ENCODE results near the gene TBC1D22B. TPM values are rescaled to one million over a fixed set of nuclear protein-coding genes. Genes with fewer than 3 reads are reported as not detected.
A peak's percentile ranks its signal among the peaks of the same experiment; 100 is the strongest.
"Not testable (repeated sequence)": the region's sequence is repeated elsewhere in the genome, so short reads cannot be mapped to it uniquely, and the experiment has no call there.

TBC1D22B gene
- total RNA-seq, 2 experiments from 2014 or later, result 12.1 to 12.3 TPM

DNA sequence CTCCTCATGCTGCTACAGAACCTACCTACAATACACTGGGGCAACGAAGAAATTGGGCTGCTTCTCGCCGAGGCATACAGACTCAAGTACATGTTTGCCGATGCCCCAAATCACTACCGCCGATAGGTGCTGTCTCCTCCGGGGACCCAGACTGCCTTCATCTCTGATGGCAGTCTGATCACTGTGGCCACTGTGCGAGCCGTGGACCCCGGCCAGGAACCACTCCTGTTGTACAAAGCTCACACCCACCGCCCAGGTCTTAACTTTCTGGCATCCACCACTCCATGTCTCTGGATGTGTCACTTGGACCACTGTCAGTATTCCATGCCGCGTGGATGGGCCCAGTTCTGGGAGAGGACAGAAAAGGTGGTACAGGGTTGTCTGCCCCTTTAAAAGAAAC lies 73.5 kb downstream of the TBC1D22B start:
- CTCF ChIA-PET, result no interaction called here

GRCh38 chr6:37332894-37333293 lies 75.3 kb downstream of the TBC1D22B start:
- Mint-ChIP-seq H3K9me3 (no peaks in the 10 kb centered on the region), H3K4me1 (ENCODE audit: low read depth) (peaks cover 3% of the 10 kb centered on the region), H3K36me3 (ENCODE audit: low read depth) (peaks cover 7% of the 10 kb centered on the region), H3K4me3 (no peak overlapping the region), H3K27ac (peak overlapping the region; percentile 5), H3K27me3 (no peaks in the 10 kb centered on the region)
- POLR2A ChIA-PET, result interaction anchor here (0.6 kb wide), 1 partner anchor 1540 kb away, joined by 3 read pairs; no protein-coding TSS in a partner anchor
- ATAC-seq, result peak; percentile 42
- DNase-seq, result no peak
- intact Hi-C loops (cut with micrococcal nuclease), result no loop called here
- CTCF ChIA-PET, result interaction anchor here (1.2 kb wide), 1 partner anchor 8 kb away, joined by 6 read pairs; no protein-coding TSS in a partner anchor
- TF ChIP-seq, protein P1, sequence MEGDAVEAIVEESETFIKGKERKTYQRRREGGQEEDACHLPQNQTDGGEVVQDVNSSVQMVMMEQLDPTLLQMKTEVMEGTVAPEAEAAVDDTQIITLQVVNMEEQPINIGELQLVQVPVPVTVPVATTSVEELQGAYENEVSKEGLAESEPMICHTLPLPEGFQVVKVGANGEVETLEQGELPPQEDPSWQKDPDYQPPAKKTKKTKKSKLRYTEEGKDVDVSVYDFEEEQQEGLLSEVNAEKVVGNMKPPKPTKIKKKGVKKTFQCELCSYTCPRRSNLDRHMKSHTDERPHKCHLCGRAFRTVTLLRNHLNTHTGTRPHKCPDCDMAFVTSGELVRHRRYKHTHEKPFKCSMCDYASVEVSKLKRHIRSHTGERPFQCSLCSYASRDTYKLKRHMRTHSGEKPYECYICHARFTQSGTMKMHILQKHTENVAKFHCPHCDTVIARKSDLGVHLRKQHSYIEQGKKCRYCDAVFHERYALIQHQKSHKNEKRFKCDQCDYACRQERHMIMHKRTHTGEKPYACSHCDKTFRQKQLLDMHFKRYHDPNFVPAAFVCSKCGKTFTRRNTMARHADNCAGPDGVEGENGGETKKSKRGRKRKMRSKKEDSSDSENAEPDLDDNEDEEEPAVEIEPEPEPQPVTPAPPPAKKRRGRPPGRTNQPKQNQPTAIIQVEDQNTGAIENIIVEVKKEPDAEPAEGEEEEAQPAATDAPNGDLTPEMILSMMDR (IDR thresholded peaks at IDR 0.05), result no peak

More for the DNA sequence above, 73.5 kb downstream of the TBC1D22B start:
- Mint-ChIP-seq H3K9me3 (no peaks in the 10 kb centered on the region), H3K27ac (no peak overlapping the region), H3K4me1 (ENCODE audit: low read depth) (peaks cover 3% of the 10 kb centered on the region), H3K27me3 (no peaks in the 10 kb centered on the region), H3K4me3 (no peak overlapping the region), H3K36me3 (ENCODE audit: low read depth) (peaks cover 7% of the 10 kb centered on the region)
- intact Hi-C loops (cut with micrococcal nuclease), result no loop called here
- DNase-seq (no peak), ATAC-seq (no peak)
- TF ChIP-seq, protein P1 (IDR thresholded peaks at IDR 0.05), result no peak
- POLR2A ChIA-PET, result no interaction called here

DNA sequence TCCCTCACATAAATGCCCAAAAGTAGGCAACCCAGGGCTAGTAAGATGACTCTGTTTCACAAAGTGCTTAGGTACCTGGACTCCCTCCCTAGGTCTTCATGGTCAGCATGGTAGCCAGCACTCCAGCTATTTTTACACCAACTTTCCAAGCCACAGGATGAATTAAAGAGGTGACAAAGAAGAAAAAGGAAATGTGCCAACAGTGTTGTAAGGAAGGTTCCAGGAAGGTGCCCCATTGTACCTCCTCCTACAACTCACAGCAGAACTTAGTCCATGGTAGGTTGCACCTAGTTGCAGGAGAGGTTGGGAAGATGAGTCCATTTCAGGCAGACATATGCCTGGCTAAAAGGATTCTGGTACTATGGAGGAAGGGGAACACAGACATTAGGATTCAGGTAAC lies 76.5 kb downstream of the TBC1D22B start:
- no peak for DNase-seq
- H3K27ac Mint-ChIP-seq, result no peak overlapping the region
- peaks cover 3% of the 10 kb centered on the region for H3K4me1 Mint-ChIP-seq (ENCODE audit: low read depth)
- no peaks in the 10 kb centered on the region for H3K9me3 Mint-ChIP-seq
- no peaks in the 10 kb centered on the region for H3K27me3 Mint-ChIP-seq
- no peak for ATAC-seq
- intact Hi-C loops (cut with micrococcal nuclease), result no loop called here
- H3K36me3 Mint-ChIP-seq (ENCODE audit: low read depth), result peaks cover 8% of the 10 kb centered on the region
- no peak overlapping the region for H3K4me3 Mint-ChIP-seq
- ChIA-PET CTCF (interaction anchor here (1.2 kb wide), 1 partner anchor 9 kb away, joined by 6 read pairs; no protein-coding TSS in a partner anchor), POLR2A (no interaction called here)
- TF ChIP-seq, protein P1 (IDR thresholded peaks at IDR 0.05), result no peak

- H3K9me3 Mint-ChIP-seq; DNase-seq; ATAC-seq; H3K27ac Mint-ChIP-seq; H3K36me3 Mint-ChIP-seq (ENCODE audit: low read depth); POLR2A ChIA-PET; H3K27me3 Mint-ChIP-seq; H3K4me1 Mint-ChIP-seq (ENCODE audit: low read depth); H3K4me3 Mint-ChIP-seq; intact Hi-C loops (cut with micrococcal nuclease): not testable (repeated sequence)
- CTCF ChIA-PET, result interaction anchor here (2.6 kb wide), 1 partner anchor 13 kb away, joined by 11 read pairs; no protein-coding TSS in a partner anchor
Measured at GRCh38 chr6:37338317-37338716, 80.7 kb downstream of the TBC1D22B start.

DNA sequence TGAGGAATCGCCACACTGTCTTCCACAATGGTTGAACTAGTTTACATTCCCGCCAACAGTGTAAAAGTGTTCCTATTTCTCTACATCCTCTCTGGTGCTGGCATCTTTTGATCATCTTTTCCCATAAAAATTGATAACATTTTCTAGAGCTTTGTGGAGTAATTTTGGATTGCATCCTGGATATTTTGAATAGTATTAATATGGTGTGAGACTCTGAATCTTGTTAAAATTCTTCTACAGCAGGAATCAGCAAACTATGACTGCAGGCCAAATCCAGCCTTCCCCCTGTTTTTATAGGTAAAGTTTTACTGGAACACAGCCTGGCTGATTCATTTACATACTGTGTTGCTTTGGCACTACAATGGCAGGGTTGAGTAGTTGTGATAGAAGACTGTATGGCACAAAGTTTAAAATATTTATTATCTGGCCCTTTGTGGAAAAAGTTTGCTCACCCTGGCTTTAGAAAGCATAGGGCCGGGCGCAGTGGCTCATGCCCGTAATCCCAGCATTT lies 81.2 kb downstream of the TBC1D22B start:
- TF ChIP-seq, protein P1 (IDR thresholded peaks at IDR 0.05), result no peak
- H3K27me3 Mint-ChIP-seq, result peaks cover 8% of the 10 kb centered on the region
- H3K4me3 Mint-ChIP-seq, result no peak overlapping the region
- ATAC-seq, result no peak
- POLR2A ChIA-PET, result no interaction called here
- no peak overlapping the region for H3K27ac Mint-ChIP-seq
- CTCF ChIA-PET, result interaction anchor here (2.6 kb wide), 1 partner anchor 13 kb away, joined by 11 read pairs; no protein-coding TSS in a partner anchor
- no peaks in the 10 kb centered on the region for H3K4me1 Mint-ChIP-seq (ENCODE audit: low read depth)
- peaks cover 1% of the 10 kb centered on the region for H3K36me3 Mint-ChIP-seq (ENCODE audit: low read depth)
- no peaks in the 10 kb centered on the region for H3K9me3 Mint-ChIP-seq
- intact Hi-C loops (cut with micrococcal nuclease), result no loop called here
- DNase-seq, result no peak
